Lower lobe of right lung (tissue), 2 donors: ENCODE results near the gene NUP214. TPM values are rescaled to one million over a fixed set of nuclear protein-coding genes. Genes with fewer than 3 reads are reported as not detected.

Experiments used
- ATAC-seq, 2 donors: fragments of 200-7000 bp; cut with Tn5 transposase; one replicate each; pipeline ENCODE4 v1.9.1; 2020 to 2022; ENCODE audit warnings: mild to moderate bottlenecking in 2 of 2, moderate library complexity in 2 of 2
- DNase-seq: peaks from one replicate; pipeline ENCODE4 v3.0.0-alpha.2; 2020
- H3K27ac ChIP-seq: fragments of 200-600 bp; one replicate; pipeline ENCODE4 v1.8.0; 2022
- H3K27me3 ChIP-seq: fragments of 200-600 bp; one replicate; pipeline ENCODE4 v1.8.0; 2022; ENCODE audit warnings: low read depth
- H3K36me3 ChIP-seq: fragments of 200-600 bp; one replicate; pipeline ENCODE4 v1.8.0; 2022; ENCODE audit warnings: mild to moderate bottlenecking
- H3K4me1 ChIP-seq: fragments of 200-600 bp; one replicate; pipeline ENCODE4 v1.8.0; 2022
- H3K4me3 ChIP-seq: fragments of 200-600 bp; one replicate; pipeline ENCODE4 v1.8.0; 2022; ENCODE audit warnings: mild to moderate bottlenecking
- H3K9me3 ChIP-seq: fragments of 200-600 bp; one replicate; pipeline ENCODE4 v1.8.0; 2022
- CTCF ChIP-seq: fragments of 200-600 bp; IDR thresholded peaks from one replicate; pipeline ENCODE4 v1.8.0; 2022; ENCODE audit warnings: antibody characterized with exemption, mild to moderate bottlenecking
- intact Hi-C: fragments of 100-400 bp; cut with DNase I; formaldehyde crosslinking; loops from one replicate; pipeline ENCODE4 v1.11.0; 2022
- total RNA-seq: library from RNA; stranded (reverse); fragmentation: NEBNext Ultra II Directional; extraction: Animal tissue kit (Norgen Biotek cat#: 25700); gene quantifications from one replicate; pipeline ENCODE4 v1.2.1, GENCODE V29; 2021
- donor health status: DM: no; HTN: yes; CAD: no; lungs with severe emphysema.

NUP214 gene
- total RNA-seq, 1 donor from 2014 or later = 61.4 TPM

GRCh38 chr9:131179561-131180219, 54.3 kb downstream of the NUP214 start:
- Histone ChIP-seq H3K27ac (no peak overlapping the region), H3K4me3 (no peak overlapping the region), H3K9me3 (no peaks in the 10 kb centered on the region), H3K27me3 (no peaks in the 10 kb centered on the region), H3K4me1 (peaks cover 4% of the 10 kb centered on the region), H3K36me3 (peaks cover 99% of the 10 kb centered on the region)
- no peak for DNase-seq
- intact Hi-C loops = no loop called here
- no peak for TF ChIP-seq CTCF
- no peak for ATAC-seq

- H3K4me1 ChIP-seq = peaks cover 4% of the 10 kb centered on the region
- peaks cover 99% of the 10 kb centered on the region for H3K36me3 ChIP-seq
- H3K27ac ChIP-seq = no peak overlapping the region
- TF ChIP-seq CTCF = no peak
- DNase-seq = no peak
- no peaks in the 10 kb centered on the region for H3K27me3 ChIP-seq
- intact Hi-C loops = no loop called here
- H3K9me3 ChIP-seq = no peaks in the 10 kb centered on the region
- no peak for ATAC-seq
- no peak overlapping the region for H3K4me3 ChIP-seq
These were observed 55.1 kb downstream of the NUP214 start for GRCh38 chr9:131180454-131180853.

GRCh38 chr9:131181091-131181681, 55.8 kb downstream of the NUP214 start:
- no peak for DNase-seq
- intact Hi-C loops = no loop called here
- Histone ChIP-seq H3K4me3 (no peak overlapping the region), H3K27me3 (no peaks in the 10 kb centered on the region), H3K36me3 (peaks cover 99% of the 10 kb centered on the region), H3K27ac (no peak overlapping the region), H3K4me1 (peaks cover 4% of the 10 kb centered on the region), H3K9me3 (no peaks in the 10 kb centered on the region)
- ATAC-seq = no peak
- TF ChIP-seq CTCF = no peak

- Histone ChIP-seq H3K4me3 (no peak overlapping the region), H3K36me3 (peaks cover 99% of the 10 kb centered on the region), H3K4me1 (no peaks in the 10 kb centered on the region), H3K9me3 (no peaks in the 10 kb centered on the region), H3K27ac (no peak overlapping the region), H3K27me3 (no peaks in the 10 kb centered on the region)
- intact Hi-C loops = no loop called here
- ATAC-seq = no peak
- TF ChIP-seq CTCF = no peak
- DNase-seq = no peak
These were observed 60.5 kb downstream of the NUP214 start for GRCh38 chr9:131185924-131186323.

GRCh38 chr9:131186622-131187021, 61.2 kb downstream of the NUP214 start:
- intact Hi-C loops = no loop called here
- H3K36me3 ChIP-seq = peaks cover 99% of the 10 kb centered on the region
- no peak overlapping the region for H3K27ac ChIP-seq
- H3K9me3 ChIP-seq = no peaks in the 10 kb centered on the region
- no peak overlapping the region for H3K4me3 ChIP-seq
- ATAC-seq (no peak), DNase-seq (no peak)
- no peak for TF ChIP-seq CTCF
- H3K27me3 ChIP-seq = no peaks in the 10 kb centered on the region
- H3K4me1 ChIP-seq = no peaks in the 10 kb centered on the region
